HAP-1 (cell line): ENCODE data around the gene YBX3.
A peak's percentile ranks its signal among the peaks of the same experiment; 100 is the strongest.

Source experiments
- DNase-seq, 2 experiments: peaks; one replicate each; pipeline ENCODE4 v3.0.0-alpha.2; 2016 to 2020; ENCODE audit warnings: low spot score in 2 of 2
- H3K27me3 ChIP-seq: fragments of 250-450 bp; sonication (Bioruptor Pico); 2 replicates; pipeline ENCODE4 v1.5.1; 2020; ENCODE audit warnings: low read depth, mild to moderate bottlenecking, moderate library complexity
- H3K36me3 ChIP-seq: fragments of 250-450 bp; sonication (Bioruptor Pico); replicated peaks from 2 replicates; pipeline ENCODE4 v1.5.1; 2020; ENCODE audit warnings: mild to moderate bottlenecking
- H3K4me1 ChIP-seq: fragments of 250-450 bp; sonication (Bioruptor Pico); 2 replicates; pipeline ENCODE4 v1.5.1; 2020; ENCODE audit warnings: mild to moderate bottlenecking
- H3K4me3 ChIP-seq: fragments of 250-450 bp; sonication (Bioruptor Pico); 2 replicates; pipeline ENCODE4 v1.5.1; 2020; ENCODE audit warnings: mild to moderate bottlenecking, moderate library complexity
- H3K9me3 ChIP-seq: fragments of 250-450 bp; sonication (Bioruptor Pico); 2 replicates; pipeline ENCODE4 v1.5.1; 2020; ENCODE audit warnings: mild to moderate bottlenecking, moderate library complexity
- in situ Hi-C: fragments of 300-500 bp; cut with MboI; formaldehyde crosslinking; loops from 3 replicates; pipeline ENCODE4 v1.14.3; 2020; ENCODE audit warnings: low sequenced_read_pairs, inconsistent platforms, mixed read lengths

YBX3 gene

DNA sequence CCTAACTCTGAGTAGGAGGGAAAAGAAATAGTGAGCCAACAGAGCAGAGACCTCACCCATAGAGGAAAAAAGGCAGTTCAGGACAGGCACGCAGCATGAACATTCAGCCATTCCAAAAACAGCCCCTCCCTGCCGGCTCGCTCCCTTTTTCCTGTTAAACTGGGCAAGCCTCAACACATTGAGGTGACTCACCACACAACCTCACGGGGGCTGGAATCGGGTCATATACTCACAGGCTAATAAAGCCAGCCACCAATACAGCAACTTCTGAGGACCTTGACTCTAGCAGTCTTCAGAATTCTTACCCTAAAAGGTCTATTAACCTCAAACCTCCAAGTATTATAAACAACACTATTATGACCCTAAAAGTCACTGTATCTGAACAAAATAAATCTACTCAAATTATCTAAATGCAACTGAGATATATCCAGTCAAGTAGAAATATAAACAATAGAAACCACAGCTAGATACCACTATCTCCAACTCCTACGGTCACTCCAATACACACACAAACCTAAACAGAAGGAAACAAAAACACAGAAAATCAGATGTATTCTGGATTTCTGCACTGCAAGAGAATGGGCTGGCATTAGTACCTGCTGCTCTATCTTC lies 6.3 kb downstream of the YBX3 start:
- Histone ChIP-seq H3K4me3 (no peak overlapping the region), H3K36me3 (peaks cover 65% of the 10 kb centered on the region), H3K4me1 (peaks cover 47% of the 10 kb centered on the region), H3K9me3 (no peaks in the 10 kb centered on the region), H3K27me3 (no peaks in the 10 kb centered on the region)
- DNase-seq, result peak in 1 of 2 experiments; percentile 76
- in situ Hi-C loops, result no loop called here

DNA sequence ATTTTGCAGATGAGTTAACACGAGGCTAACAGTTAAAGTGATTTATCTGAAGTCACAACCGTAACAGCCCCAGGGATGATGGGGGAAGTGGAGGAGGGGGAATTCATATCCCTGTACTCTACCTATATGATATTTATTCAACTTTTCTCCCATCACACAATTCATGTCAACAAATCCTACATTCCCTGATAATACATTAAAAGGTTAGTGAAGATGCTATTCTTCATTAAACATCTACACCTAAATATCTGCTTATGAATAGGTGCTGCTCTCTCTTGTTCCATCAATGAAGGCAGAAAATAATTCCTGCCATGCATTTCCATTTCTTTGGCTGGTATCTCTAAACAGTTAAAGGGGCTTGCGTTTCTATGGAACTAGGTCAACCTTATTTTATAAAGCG lies 6.8 kb downstream of the YBX3 start:
- Histone ChIP-seq H3K4me1 (peaks cover 47% of the 10 kb centered on the region), H3K36me3 (peaks cover 70% of the 10 kb centered on the region), H3K4me3 (no peak overlapping the region), H3K9me3 (no peaks in the 10 kb centered on the region), H3K27me3 (no peaks in the 10 kb centered on the region)
- in situ Hi-C loops, result no loop called here
- peak in 1 of 2 experiments; percentile 38 for DNase-seq

DNA sequence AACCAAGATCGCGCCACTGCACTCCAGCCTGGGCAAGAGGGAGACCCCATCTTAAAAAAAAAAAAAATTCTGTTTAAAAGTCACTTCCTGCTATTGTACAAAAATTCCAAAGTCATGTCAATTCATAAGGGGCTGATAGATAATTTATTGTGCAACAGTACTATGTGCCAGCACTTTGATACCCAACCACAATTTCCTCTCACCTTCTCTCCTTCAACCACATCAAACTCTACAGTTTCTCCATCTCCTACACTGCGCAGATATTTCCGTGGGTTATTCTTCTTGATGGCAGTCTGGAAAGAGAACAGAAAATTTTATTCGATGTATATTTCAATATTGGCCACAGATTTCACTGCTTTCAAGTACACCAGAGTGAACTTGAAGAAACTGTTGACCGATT lies 7.6 kb downstream of the YBX3 start:
- no peak for DNase-seq
- in situ Hi-C loops, result no loop called here
- Histone ChIP-seq H3K36me3 (peaks cover 74% of the 10 kb centered on the region), H3K4me1 (peaks cover 39% of the 10 kb centered on the region), H3K27me3 (no peaks in the 10 kb centered on the region), H3K9me3 (no peaks in the 10 kb centered on the region), H3K4me3 (no peak overlapping the region)

DNA sequence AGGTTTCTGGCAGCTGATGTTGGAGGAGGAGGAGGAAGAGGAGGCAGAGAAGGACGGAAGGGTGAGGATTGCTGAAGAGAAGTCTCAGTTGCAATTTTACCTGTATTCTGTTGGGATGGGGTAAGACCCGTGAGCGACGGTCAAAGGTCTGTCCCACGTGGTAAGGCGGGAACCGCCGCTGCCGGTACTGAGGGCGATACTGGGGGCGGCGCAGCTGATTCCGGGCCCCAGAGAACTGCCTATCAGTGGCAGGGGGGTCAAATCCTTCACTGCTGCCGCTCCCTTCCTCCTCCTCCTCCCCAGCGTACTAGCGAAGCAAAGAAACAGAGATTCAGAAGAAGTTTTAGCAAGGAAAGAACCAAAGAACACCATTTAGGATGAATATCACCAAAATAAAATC lies 13.3 kb downstream of the YBX3 start:
- no peaks in the 10 kb centered on the region for H3K9me3 ChIP-seq
- no peak for DNase-seq
- no peak overlapping the region for H3K4me3 ChIP-seq
- in situ Hi-C loops, result no loop called here
- H3K27me3 ChIP-seq, result no peaks in the 10 kb centered on the region
- H3K4me1 ChIP-seq, result no peaks in the 10 kb centered on the region
- peaks cover 97% of the 10 kb centered on the region for H3K36me3 ChIP-seq

DNA sequence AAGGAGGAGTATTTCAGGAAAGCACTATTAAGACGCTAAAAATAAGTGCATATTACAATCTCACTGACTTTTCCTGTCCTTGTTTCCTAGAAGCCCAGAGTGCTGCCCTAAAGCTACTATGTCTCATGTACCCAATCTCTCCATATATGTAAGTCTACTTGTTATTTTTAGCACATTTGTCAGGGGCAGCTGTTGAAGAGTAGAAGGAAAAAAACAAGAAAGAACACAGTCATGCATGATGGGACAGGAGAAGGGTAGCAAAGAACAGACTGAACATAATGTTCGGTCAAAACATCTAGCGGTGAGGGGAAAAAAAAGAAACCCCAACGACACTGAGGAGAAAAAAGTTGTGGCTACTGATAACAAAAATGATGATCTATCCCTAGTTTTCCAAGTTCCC lies 14.3 kb downstream of the YBX3 start:
- Histone ChIP-seq H3K4me1 (no peaks in the 10 kb centered on the region), H3K4me3 (no peak overlapping the region), H3K9me3 (no peaks in the 10 kb centered on the region), H3K36me3 (peaks cover 99% of the 10 kb centered on the region), H3K27me3 (no peaks in the 10 kb centered on the region)
- in situ Hi-C loops, result no loop called here
- no peak for DNase-seq

DNA sequence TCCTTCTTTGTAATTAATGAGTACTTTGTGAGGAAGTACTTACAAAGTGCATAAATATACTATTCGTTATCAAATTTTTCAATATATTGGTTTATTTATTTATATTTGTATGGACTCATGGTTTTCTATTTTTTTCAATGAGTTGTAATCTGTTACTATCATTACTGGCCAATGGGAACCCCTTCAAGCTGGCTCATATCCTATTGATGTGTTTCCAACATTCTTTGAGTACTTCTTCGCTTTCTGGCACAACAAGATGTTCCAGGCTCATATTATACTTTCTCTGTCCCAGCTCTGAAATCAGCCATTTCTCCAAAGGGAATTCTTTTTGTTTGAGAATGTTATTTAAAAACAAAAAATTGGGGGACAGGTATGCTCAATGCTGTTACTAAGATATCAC lies 17.5 kb downstream of the YBX3 start:
- no peaks in the 10 kb centered on the region for H3K4me1 ChIP-seq
- no peak for DNase-seq
- H3K4me3 ChIP-seq, result no peak overlapping the region
- in situ Hi-C loops, result no loop called here
- peaks cover 100% of the 10 kb centered on the region for H3K36me3 ChIP-seq
- no peaks in the 10 kb centered on the region for H3K27me3 ChIP-seq
- H3K9me3 ChIP-seq, result no peaks in the 10 kb centered on the region

DNA sequence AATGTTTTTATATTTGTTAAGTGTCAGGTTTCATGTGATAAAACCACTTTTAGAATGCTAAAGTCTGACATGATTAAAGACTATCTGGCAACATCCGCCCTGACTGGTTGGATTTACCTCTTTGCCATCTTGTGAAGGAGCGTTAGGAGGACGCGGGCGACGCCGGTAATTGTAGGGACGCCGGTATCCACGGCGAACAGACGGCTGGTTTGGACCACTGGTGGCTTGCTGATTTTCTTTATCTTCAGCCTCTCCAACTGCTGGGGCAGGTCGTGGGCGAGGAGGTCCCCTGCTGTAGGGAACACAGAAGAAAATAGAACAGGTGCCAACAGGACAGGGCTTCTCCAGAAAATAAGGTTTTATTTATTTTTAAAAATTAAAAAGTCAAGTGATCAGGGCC lies 21.3 kb downstream of the YBX3 start:
- no peak for DNase-seq
- Histone ChIP-seq H3K4me3 (no peak overlapping the region), H3K9me3 (no peaks in the 10 kb centered on the region), H3K4me1 (no peaks in the 10 kb centered on the region), H3K36me3 (peaks cover 96% of the 10 kb centered on the region), H3K27me3 (no peaks in the 10 kb centered on the region)
- in situ Hi-C loops, result no loop called here

DNA sequence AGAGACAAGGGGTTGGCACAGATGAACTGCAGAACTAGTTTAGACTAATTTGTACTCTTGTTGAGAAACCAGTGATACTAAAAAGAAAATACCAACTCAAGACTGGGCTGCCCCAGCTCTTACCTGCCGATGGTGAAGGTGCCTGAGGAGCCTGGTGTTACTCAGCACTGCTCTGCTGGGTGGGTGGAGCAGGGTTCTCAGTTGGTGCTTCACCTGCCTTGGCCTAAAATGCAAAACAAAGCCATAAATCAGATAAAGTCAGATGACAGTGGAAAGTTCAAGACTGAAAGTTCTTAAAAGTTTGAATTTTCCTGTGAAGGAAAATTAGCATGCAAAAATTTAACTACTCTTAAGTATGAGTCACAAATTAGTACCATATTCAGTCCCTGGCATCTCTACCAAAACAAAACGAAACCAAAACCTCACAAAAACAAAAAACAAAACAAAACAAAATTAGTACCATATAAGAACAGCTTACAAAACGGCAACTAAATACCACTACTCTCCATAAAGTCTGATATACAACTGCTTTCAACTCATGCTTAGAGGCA lies 21.9 kb downstream of the YBX3 start:
- Histone ChIP-seq H3K4me3 (no peak overlapping the region), H3K36me3 (peaks cover 95% of the 10 kb centered on the region), H3K27me3 (no peaks in the 10 kb centered on the region), H3K9me3 (no peaks in the 10 kb centered on the region), H3K4me1 (no peaks in the 10 kb centered on the region)
- in situ Hi-C loops, result no loop called here
- no peak for DNase-seq

DNA sequence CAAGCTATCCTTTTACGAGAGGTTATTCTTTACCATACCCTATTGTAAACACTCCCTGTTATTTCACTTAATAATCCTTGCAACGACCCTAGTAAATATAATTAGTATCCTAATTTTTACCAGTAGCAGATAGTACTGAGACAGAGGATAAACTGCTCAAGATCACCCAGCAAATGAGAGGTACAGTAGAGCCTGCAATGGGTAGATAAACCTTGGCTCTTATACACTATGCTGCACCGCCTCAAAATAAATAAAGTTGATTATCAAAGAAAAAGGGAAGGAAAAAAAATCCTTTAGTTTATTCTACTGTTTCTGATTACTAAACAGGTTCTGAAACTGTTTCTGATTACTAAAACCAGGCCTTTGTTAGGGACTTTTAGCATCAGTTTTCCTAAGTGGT lies 22.5 kb downstream of the YBX3 start:
- Histone ChIP-seq H3K9me3 (no peaks in the 10 kb centered on the region), H3K36me3 (peaks cover 89% of the 10 kb centered on the region), H3K4me1 (no peaks in the 10 kb centered on the region), H3K27me3 (no peaks in the 10 kb centered on the region), H3K4me3 (no peak overlapping the region)
- in situ Hi-C loops, result no loop called here
- DNase-seq, result no peak

DNA sequence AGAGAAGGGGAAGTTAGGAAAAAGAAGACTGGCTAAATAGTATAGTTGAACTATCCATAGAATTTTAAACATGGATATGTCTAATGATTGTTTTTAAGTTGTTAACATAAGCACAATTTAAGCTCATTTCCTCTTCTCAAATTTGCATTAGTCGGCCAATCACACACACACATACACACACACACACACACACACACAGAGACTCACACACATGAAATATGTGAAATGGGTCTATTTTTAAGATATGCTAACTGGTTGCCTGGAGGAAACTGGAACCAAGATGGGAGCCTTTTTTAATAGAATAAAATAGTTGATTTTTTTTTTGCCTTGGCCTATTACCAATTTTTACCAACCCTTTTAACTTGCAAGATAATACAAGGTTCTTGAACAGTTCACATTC lies 25.3 kb downstream of the YBX3 start:
- H3K4me1 ChIP-seq, result no peaks in the 10 kb centered on the region
- no peak for DNase-seq
- no peak overlapping the region for H3K4me3 ChIP-seq
- H3K36me3 ChIP-seq, result peaks cover 61% of the 10 kb centered on the region
- H3K27me3 ChIP-seq, result no peaks in the 10 kb centered on the region
- in situ Hi-C loops, result no loop called here
- H3K9me3 ChIP-seq, result no peaks in the 10 kb centered on the region

DNA sequence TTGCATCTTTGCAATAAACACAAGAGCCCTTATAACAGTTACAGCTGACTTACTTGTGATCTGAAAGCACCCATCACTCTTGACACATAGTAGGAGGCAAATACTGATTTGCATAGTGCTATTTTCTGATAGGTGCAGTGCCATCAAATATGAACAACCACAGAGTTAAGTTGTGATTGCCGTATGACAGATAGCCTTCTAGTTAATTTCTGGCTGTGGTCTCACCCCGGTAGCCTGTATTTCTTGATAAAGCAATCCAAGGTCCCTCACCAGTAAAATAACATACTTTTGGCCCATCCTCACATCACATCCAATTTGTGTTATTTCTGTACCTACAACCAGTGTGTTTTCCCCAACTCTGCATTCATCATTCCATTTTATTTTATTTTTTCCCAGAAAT lies 26.0 kb downstream of the YBX3 start:
- no peaks in the 10 kb centered on the region for H3K27me3 ChIP-seq
- peaks cover 54% of the 10 kb centered on the region for H3K36me3 ChIP-seq
- in situ Hi-C loops, result no loop called here
- no peaks in the 10 kb centered on the region for H3K4me1 ChIP-seq
- H3K4me3 ChIP-seq, result no peak overlapping the region
- DNase-seq, result no peak
- H3K9me3 ChIP-seq, result no peaks in the 10 kb centered on the region

DNA sequence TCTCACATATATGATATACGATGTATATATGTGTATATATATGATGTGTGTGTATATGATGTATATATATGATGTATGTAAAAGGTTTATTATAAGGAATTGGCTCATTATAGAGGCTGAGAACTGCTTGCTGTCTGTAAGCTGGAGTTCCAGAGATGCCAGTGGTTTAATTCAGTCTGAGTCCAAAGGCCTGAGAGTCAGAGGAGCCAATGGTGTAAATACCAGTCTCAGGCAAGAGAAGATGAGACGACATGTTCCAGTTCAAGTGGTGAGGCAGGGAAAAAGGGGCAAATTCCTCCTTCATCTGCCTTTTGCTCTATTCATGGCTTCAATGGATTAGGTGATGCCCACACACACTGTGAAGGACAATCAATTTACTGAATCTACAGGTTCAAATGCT lies 32.2 kb downstream of the YBX3 start:
- H3K4me1 ChIP-seq, result no peaks in the 10 kb centered on the region
- in situ Hi-C loops, result no loop called here
- no peaks in the 10 kb centered on the region for H3K9me3 ChIP-seq
- no peaks in the 10 kb centered on the region for H3K27me3 ChIP-seq
- DNase-seq, result no peak
- no peak overlapping the region for H3K4me3 ChIP-seq
- H3K36me3 ChIP-seq, result peaks cover 3% of the 10 kb centered on the region; the same call in 1 of the 2 replicates

DNA sequence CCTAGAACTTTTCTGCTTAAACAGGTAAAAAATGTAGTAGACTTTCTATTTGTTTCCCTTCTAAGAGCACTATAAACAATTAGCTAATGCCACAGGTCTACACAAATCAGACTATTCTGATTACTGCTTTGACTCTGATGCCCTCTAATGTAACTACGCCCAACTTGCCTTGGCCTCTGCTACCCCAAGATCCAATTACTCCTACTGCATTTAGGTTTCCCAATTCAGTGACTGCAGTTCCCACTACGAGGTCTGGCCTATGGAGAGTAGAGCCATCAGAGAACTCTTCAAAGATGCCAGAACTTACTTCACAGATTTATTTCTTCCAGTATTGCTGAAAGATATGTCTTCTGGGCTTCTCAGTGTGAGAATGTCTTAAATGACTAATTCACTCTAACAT lies 34.0 kb downstream of the YBX3 start:
- Histone ChIP-seq H3K4me1 (no peaks in the 10 kb centered on the region), H3K9me3 (no peaks in the 10 kb centered on the region), H3K27me3 (no peaks in the 10 kb centered on the region), H3K36me3 (0 out of 2 replicates have a peak, but pooled peaks cover 3% of the 10 kb centered on the region), H3K4me3 (no peak overlapping the region)
- in situ Hi-C loops, result no loop called here
- no peak for DNase-seq

DNA sequence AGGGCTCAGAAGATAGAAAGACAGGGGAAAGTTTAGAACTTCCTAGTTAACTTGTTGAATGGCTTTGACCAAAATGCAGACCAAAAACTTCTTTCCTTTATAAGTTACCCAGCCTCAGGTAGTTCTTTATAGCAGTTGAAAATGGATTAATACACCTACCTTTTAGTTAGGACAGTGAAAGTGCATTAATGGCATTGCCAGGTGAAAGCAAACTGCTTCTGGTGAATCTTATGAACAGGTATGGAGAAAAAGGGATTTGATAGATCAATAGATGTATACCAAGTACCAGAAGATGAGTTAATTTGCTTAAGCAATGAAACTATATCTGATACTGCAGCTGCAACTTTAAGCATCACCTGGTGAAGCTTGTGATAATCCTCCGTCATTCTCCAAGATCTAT lies 35.1 kb downstream of the YBX3 start:
- H3K4me3 ChIP-seq, result no peak overlapping the region
- no peaks in the 10 kb centered on the region for H3K27me3 ChIP-seq
- H3K4me1 ChIP-seq, result no peaks in the 10 kb centered on the region
- no peak for DNase-seq
- H3K36me3 ChIP-seq, result 0 out of 2 replicates have a peak, but pooled peaks cover 3% of the 10 kb centered on the region
- in situ Hi-C loops, result no loop called here
- H3K9me3 ChIP-seq, result no peaks in the 10 kb centered on the region
